Ureter (tissue), 1 donor: ENCODE results near the gene EHD4. TPM values are rescaled to one million over a fixed set of nuclear protein-coding genes. Genes with fewer than 3 reads are reported as not detected.
A peak's percentile ranks its signal among the peaks of the same experiment; 100 is the strongest.

Source experiments
- DNase-seq: peaks from one replicate; pipeline ENCODE4 v3.0.0-alpha.2; 2020; ENCODE audit warnings: low spot score
- total RNA-seq: library from RNA; stranded (reverse); gene quantifications from one replicate; pipeline ENCODE4 v1.2.4, GENCODE V29; 2023
- donor health status: DM: yes; HTN: yes; CAD: no.

The EHD4 gene
- total RNA-seq, 1 donor from 2014 or later = 64.1 TPM

- no peak for DNase-seq
Observed at GRCh38 chr15:41919954-41920538, 52.3 kb downstream of the EHD4 start.

DNA sequence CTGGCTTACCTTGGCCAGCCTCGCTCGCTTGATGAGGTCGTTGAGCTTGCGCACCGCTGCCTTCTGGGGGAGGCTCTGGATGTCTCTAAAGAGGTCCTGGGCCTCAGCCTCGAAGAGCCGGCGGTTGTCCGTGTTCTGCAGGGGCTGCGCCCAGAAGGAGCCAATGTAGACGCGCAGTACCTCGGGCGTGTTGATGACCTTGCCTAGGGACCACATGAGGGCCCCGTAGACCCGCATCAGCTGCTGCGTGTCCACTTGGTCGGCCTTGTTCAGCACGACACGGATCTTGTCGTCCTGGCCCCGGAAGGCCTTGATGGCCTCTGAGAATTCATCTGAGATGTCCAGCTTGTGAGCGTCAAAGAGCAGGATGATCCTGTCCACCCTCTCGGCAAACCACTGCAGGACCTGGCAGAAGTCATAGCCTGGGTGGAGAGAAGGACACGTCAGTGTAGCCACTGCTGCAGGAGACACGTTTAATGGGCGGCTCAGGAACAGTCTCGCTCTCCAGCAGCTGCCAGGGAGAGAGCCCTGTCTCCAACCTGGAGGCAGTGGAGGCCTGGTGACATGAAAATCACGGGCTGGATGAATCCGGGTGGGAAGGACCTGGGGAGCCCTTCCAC lies 53.0 kb downstream of the EHD4 start:
- DNase-seq = no peak

DNA sequence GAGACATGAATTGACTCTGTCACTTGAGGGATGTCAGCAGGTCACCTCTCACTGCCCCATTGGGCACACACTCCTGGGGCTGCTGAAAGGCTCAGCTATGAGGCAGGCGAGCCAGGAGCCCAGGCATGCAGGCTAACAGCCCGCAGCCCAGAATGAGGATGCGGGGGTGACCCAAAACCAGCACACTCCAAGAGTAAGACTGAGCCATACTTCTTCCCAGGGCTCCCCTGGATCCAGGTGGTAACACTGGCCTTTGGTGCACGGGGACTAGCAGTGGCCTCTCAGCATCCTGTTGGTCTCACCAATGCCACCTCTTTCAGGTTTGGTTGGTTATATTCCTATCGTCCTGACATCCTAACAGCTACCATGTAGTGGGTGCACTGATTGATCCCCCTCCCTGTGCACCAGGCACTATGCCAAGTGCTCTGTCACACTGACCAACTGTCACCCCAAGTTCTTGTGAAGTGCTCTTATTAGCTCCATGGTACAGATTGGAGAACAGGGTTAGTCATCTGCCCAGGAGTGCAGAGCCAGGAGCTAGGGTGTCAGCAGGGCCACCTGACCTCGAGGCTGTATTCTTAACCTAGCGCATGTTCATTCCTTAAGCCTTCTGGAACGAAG lies 53.7 kb downstream of the EHD4 start:
- no peak for DNase-seq

DNA sequence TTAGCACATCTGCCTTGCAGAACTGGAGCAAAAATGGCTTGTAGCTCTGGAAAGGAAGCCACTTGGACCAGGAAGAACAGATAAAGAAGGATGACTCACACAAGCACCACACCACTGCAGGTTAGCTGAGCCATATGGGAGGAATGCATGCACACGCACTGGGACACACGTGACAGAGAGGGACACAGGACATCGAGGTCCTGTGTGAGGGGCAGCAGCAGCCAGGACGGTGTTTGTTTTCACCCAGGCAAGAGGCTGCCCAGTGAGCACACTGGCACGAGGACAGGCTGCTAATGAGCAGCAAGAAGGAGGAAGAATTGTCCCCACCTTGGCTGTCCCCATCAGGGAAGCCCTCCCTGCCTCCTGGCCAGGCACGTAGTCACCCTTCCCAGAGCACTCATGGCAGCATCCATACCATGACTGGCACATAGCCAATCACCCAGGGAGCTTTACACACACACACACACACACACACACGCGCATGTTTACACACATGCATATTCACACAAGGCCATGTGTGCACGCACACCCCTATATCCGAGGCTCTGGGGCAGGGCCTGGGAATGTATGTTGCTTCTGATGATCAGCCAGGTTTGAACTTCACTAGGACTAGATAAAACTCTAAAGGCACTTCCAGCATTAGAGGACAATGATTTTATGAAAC lies 54.5 kb downstream of the EHD4 start:
- no peak for DNase-seq

DNA sequence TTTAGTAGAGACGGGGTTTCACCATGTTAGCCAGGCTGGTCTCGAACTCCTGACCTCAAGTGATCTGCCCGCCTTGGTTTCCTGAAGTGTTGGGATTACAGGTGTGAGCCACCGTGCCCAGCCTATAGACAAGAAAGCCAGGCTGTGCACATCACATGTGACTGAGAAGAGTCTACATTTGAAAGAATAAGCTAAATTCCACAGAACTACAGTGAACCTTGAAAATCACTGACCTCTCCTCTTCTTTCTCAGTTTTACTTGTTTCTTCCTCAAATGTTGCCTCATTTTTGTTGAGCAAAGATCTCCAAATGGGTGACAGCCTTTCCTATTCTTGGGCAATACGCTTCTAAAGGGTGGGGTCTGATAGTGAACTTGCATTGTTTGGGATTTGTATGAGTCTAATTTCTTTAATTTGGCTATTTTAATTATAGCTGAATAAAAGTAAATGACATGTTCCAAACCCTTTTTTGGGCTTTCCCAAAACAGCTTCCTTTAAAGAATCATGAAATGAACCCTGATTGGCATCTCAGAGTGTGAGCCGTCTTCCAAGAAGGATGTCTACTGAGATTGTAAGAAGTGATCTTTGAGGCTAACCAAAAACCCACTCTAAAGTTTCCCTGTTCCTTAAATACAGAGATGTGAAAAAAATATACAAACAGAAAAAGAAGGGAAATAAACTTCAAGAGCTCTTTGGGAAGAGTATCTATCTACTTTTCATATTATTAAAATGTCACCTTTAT lies 56.9 kb downstream of the EHD4 start:
- DNase-seq = no peak

- DNase-seq = no peak
Observed at GRCh38 chr15:41914411-41914810, 57.9 kb downstream of the EHD4 start.

DNA sequence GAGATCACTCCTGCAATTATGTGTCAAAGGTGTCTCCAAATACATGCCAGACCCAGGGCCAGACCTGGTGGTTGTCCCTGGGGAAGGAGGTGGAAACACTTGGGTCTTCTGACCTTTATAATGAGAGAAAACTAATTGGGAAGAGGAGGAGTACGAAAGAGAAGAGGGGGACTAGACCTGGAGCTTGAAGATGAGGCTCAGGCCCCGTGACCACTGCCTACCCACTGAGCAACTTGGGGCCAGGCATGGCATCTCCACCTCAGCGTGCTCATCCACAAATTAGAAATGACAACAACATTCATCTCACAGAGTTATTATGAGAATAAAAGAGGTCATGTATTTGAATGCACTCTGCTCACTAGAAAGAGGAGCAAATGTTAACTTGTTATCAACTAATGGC lies 59.1 kb downstream of the EHD4 start:
- DNase-seq = no peak

GRCh38 chr15:41911691-41912345 lies 60.5 kb downstream of the EHD4 start:
- DNase-seq = no peak

- no peak for DNase-seq
Observed at GRCh38 chr15:41908736-41909461, 63.5 kb downstream of the EHD4 start.

GRCh38 chr15:41907141-41907540 lies 65.2 kb downstream of the EHD4 start:
- DNase-seq = no peak

DNA sequence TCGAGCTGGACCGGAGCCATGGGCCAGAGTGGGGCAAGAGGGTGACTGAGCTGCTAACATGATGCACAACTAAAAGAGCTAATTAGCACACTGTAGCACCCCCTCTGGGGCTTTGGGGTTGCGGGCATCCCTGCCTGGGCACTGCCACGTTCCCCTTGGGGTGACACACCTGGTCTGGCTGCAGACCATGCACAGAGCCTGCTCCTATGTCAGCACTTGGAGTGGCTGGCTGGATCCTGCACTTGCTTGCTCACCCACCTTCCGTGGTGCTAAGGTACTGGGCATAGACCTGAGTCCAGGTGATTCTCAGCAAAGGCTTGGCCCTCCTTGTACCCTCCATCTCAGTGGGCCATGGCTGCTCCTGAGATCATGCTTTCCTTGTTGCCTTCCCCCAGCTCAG lies 65.7 kb downstream of the EHD4 start:
- no peak for DNase-seq

GRCh38 chr15:41905036-41905793 lies 67.1 kb downstream of the EHD4 start:
- DNase-seq = no peak

DNA sequence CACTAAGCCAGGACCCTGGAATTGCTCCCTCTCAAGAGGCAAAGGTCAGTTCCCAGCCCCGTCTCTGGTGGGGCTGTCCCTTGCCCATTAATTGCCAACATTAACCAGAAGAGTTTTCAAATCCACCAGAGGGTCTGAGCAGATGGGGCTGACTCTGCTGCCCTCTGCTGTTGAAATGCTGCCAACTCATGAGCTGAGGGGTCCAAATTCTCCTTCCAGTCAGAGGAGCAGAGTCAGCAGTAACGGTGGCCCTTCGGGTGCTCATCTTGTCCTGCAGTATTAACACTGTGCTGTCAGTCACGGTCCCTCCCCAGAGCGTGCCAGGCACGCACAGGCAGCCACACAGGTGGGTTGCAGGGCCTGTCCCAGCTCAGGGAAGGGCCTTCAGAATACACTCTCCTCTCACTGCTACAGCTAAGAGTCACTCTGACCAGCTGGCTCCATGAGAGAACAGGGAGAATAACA lies 67.8 kb downstream of the EHD4 start:
- peak; percentile 70 for DNase-seq

GRCh38 chr15:41903782-41904181 lies 68.6 kb downstream of the EHD4 start:
- no peak for DNase-seq

DNA sequence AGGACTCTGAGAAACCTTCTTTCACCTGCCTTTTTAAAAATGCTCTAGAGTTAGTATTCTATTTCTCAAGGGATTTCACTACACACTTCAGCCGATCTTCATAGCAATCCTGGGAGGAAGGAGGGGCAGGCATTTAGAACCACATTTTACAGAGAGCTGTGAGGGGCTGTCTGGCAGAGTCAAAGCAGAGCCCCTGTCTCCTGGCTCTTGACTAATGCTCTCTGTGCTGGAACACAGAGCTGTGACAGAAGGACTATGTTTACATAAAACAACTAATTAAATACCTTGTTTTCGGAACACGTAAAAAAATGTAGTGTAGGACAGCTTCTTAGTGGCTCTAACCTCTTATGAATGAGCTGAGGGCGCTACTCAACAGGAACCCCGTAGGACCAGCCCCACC lies 70.9 kb downstream of the EHD4 start:
- DNase-seq = no peak

DNA sequence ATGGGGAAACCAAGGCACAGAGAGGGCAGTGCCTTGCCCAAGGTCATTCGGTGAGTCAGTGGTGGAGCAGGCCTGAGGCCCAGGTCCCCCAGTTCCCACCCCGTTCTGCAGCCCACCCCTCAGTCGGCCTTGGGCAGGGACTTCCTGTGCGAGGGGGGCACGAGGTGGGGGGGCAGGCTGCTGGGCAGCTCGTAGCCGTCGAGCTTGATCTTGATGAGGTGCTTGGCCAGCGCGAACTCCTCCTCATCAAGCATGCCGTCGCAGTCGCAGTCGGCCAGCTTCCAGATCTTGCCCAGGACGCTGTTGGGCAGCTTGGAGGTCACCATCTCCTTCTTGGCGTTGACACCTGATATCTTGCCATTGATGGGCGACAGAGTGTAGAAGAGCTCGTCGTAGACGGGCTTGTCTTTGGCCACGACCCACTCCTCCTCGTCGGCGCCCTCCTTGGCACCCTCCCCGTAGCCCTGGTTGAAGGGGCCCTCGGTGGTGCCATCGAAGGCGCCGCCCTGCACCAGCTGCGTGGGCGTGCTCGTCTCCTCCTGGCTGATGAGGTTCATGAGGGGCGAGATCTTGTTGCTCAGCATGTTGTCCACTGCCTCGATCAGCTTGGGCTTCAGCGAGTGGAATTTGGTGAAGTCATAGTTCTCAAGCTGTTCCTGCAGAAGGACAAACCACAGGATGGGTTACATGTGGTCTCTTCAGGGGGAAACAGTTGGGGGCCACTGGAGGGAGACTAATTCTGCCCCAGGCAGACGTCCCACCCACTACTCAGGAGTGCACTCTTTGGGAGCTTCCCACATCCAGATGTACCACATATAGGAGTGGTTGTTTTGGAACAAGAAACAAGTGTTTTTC lies 71.6 kb downstream of the EHD4 start:
- no peak for DNase-seq

DNA sequence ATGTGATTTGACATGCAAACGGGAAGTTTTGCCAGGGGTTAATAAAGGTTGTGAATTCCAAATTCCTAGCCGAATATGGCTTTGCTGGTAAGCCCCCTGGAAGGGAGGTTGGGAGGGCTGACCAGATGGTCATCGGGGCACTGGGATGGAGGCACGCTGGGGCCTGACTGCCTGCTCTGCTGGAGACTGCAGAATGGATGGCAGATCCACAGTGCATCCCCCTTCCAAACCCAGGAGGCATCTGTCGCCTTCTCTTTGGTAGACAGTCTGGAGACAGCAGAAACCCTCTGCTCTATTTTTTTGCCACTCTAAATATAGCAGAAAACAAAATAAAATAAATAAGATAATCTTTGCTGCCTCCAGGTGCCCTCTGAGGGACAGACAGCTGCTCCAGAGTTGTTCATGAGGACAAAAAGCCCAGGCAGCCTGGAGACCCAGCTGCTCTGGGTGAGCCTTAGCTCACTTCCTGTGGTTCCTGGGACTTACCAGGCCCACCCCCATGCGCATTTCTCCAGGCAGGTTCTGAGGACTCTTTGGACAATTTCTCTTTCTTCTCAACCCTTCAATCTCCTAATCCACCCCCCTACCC lies 72.4 kb downstream of the EHD4 start:
- no peak for DNase-seq

DNA sequence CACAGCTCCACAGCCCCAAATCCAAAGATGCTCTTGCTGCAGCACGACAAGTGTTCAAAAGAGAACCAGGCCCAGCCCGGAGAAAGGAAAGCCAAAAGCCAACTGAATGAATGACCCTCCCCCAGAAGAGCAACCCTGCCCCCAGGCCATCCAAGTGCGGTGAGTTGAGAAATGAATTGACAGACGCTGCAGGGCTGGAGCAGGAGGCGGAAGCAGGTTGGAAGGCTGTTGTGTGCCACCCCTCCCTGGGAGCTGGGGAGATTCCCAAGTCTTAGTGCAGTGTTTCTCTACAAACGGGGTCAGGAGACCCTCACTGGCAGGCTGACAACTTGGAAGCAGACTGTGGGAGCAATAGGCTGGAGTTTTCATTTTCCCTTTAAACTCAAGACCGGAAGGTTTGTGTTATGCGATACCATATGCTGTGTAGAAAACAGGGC lies 75.0 kb downstream of the EHD4 start:
- no peak for DNase-seq

DNA sequence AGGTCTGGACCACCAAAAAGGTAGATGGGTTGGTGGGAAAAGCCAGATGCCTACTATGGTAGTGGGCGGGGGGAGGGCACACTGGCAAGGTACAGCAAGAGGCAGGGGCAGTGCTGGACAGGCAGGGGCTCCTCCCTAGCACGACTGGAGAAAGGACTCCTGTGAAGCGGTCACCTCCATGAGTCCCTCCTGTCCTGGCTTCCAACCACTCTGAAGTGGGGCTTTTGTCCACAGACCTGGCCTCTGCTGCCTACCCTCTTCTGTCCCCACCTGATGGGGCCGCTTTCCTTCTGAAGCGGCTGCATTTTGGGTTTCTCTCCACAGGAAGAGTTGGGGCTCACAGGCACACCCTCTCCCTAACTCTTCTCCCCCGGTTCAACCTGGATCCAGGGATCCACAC lies 75.8 kb downstream of the EHD4 start:
- no peak for DNase-seq
